Mesothelial cell of epicardium (in vitro differentiated cells): Measurements from ENCODE around the gene ZNF446. TPM values are rescaled to one million over a fixed set of nuclear protein-coding genes. Genes with fewer than 3 reads are reported as not detected.
"Not testable (repeated sequence)": the region's sequence is repeated elsewhere in the genome, so short reads cannot be mapped to it uniquely, and the experiment has no call there.

Source experiments
- DNase-seq, 2 experiments: peaks; one replicate each; pipeline ENCODE4 v3.0.0; 2021; ENCODE audit warnings: low spot score in 2 of 2; ENCODE audit not compliant: unreplicated experiment in 2 of 2
- H3K27ac Mint-ChIP-seq: 2 replicates; pipeline ENCODE4 v1.8.0; 2021; ENCODE audit warnings: mixed read lengths
- H3K27me3 Mint-ChIP-seq: 2 replicates; pipeline ENCODE4 v1.8.0; 2021; ENCODE audit warnings: low read depth, mixed read lengths
- H3K36me3 Mint-ChIP-seq: 2 replicates; pipeline ENCODE4 v1.8.0; 2021; ENCODE audit warnings: mixed read lengths
- H3K4me1 Mint-ChIP-seq: 2 replicates; pipeline ENCODE4 v1.8.0; 2021; ENCODE audit warnings: mixed read lengths
- H3K4me3 Mint-ChIP-seq: 2 replicates; pipeline ENCODE4 v1.8.0; 2021; ENCODE audit warnings: mild to moderate bottlenecking, moderate library complexity, mixed read lengths
- H3K9me3 Mint-ChIP-seq: 2 replicates; pipeline ENCODE4 v1.8.0; 2021; ENCODE audit warnings: mixed read lengths
- total RNA-seq: library from RNA; stranded (reverse); gene quantifications from 3 replicates; pipeline ENCODE4 v1.2.1, GENCODE V29; 2021
- TF ChIP-seq, protein P1 (sequence below): fragments of 200-600 bp; sonication (generic); IDR thresholded peaks from one replicate; pipeline ENCODE4 v1.5.0; 2021; ENCODE audit warnings: antibody characterized with exemption; ENCODE audit not compliant: unreplicated experiment

The ZNF446 gene
- total RNA-seq, 1 donor from 2014 or later = 18.0 TPM

- H3K9me3 Mint-ChIP-seq = no peaks in the 10 kb centered on the region
- TF ChIP-seq, protein P1, sequence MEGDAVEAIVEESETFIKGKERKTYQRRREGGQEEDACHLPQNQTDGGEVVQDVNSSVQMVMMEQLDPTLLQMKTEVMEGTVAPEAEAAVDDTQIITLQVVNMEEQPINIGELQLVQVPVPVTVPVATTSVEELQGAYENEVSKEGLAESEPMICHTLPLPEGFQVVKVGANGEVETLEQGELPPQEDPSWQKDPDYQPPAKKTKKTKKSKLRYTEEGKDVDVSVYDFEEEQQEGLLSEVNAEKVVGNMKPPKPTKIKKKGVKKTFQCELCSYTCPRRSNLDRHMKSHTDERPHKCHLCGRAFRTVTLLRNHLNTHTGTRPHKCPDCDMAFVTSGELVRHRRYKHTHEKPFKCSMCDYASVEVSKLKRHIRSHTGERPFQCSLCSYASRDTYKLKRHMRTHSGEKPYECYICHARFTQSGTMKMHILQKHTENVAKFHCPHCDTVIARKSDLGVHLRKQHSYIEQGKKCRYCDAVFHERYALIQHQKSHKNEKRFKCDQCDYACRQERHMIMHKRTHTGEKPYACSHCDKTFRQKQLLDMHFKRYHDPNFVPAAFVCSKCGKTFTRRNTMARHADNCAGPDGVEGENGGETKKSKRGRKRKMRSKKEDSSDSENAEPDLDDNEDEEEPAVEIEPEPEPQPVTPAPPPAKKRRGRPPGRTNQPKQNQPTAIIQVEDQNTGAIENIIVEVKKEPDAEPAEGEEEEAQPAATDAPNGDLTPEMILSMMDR = no peak
- H3K4me3 Mint-ChIP-seq = no peak overlapping the region
- H3K27me3 Mint-ChIP-seq = no peaks in the 10 kb centered on the region
- no peaks in the 10 kb centered on the region for H3K4me1 Mint-ChIP-seq
- DNase-seq = no peak
- no peak overlapping the region for H3K27ac Mint-ChIP-seq
- H3K36me3 Mint-ChIP-seq = peaks cover 8% of the 10 kb centered on the region
These were observed 7.6 kb downstream of the ZNF446 start for GRCh38 chr19:58483776-58484175.

- not testable (repeated sequence) for H3K9me3 Mint-ChIP-seq, H3K27me3 Mint-ChIP-seq, H3K36me3 Mint-ChIP-seq, DNase-seq, H3K27ac Mint-ChIP-seq, H3K4me3 Mint-ChIP-seq, H3K4me1 Mint-ChIP-seq
- TF ChIP-seq, protein P1 = peak; percentile 30
These were observed 8.2 kb downstream of the ZNF446 start for GRCh38 chr19:58484349-58484748.

DNA sequence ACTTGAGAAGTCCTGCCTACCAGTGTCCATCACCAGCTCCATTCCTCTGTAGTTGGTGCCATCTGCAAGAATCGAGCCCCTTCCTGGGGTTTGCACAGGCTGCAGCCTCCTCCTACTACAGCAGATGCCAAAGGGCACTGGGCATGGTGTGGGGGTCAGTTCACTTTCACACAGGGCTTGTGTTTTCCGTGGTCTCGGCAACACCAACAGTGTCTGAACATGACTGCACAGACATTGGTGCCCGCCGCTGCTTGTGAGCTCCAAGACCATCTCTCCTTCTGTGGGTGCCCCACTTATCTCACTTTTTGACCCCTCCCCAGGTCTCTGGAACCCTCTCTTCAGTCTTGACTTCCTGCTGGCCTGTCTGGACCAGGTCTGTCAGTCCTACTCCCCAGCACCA lies 15.2 kb downstream of the ZNF446 start:
- TF ChIP-seq, protein P1 = no peak
- H3K27me3 Mint-ChIP-seq = no peaks in the 10 kb centered on the region
- DNase-seq = no peak
- H3K4me1 Mint-ChIP-seq = no peaks in the 10 kb centered on the region
- H3K27ac Mint-ChIP-seq = no peak overlapping the region
- no peak overlapping the region for H3K4me3 Mint-ChIP-seq
- no peaks in the 10 kb centered on the region for H3K36me3 Mint-ChIP-seq
- no peaks in the 10 kb centered on the region for H3K9me3 Mint-ChIP-seq

GRCh38 chr19:58492265-58492664 lies 16.1 kb downstream of the ZNF446 start:
- no peak overlapping the region for H3K4me3 Mint-ChIP-seq
- TF ChIP-seq, protein P1 = no peak
- no peak for DNase-seq
- no peak overlapping the region for H3K27ac Mint-ChIP-seq
- no peaks in the 10 kb centered on the region for H3K36me3 Mint-ChIP-seq
- H3K9me3 Mint-ChIP-seq = no peaks in the 10 kb centered on the region
- H3K4me1 Mint-ChIP-seq = no peaks in the 10 kb centered on the region
- no peaks in the 10 kb centered on the region for H3K27me3 Mint-ChIP-seq

DNA sequence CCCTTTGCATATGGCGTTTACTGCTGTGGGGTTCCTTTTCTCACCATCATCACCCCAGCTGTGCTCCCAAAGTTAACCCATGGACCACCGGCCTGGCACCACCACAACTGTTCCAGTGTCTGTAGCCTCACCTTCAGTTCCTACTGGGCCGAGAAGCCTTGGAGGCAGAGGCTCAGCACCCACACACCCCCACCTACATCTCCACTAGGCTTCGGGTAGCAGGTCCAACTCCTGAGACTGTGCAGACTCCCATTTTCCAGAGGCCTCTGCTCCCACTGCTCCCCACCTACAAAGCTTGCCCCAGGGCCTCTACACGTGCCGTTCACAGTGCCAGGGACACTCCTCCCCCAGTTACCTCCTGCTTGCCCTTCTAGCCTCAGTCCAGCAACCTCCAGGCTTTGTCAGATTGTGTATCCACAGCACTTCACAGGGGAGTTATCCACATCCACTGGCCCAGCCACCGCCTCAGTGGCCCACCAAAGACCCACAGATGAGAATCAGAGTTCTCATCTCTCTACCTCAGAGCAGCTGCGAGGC lies 21.6 kb downstream of the ZNF446 start:
- Mint-ChIP-seq H3K9me3 (peaks cover 6% of the 10 kb centered on the region), H3K27me3 (no peaks in the 10 kb centered on the region), H3K27ac (no peak overlapping the region), H3K4me1 (peaks cover 18% of the 10 kb centered on the region), H3K4me3 (peak overlapping the region; percentile 28), H3K36me3 (no peaks in the 10 kb centered on the region)
- TF ChIP-seq, protein P1 = no peak
- no peak for DNase-seq
